COLO829 (cell line): ENCODE measurements around the gene APOBEC3G.
"Not testable (repeated sequence)": the region's sequence is repeated elsewhere in the genome, so short reads cannot be mapped to it uniquely, and the experiment has no call there.

Experiments used
- DNase-seq: peaks from one replicate; pipeline ENCODE4 v3.0.0; 2012; ENCODE audit warnings: low spot score

The APOBEC3G gene

DNA sequence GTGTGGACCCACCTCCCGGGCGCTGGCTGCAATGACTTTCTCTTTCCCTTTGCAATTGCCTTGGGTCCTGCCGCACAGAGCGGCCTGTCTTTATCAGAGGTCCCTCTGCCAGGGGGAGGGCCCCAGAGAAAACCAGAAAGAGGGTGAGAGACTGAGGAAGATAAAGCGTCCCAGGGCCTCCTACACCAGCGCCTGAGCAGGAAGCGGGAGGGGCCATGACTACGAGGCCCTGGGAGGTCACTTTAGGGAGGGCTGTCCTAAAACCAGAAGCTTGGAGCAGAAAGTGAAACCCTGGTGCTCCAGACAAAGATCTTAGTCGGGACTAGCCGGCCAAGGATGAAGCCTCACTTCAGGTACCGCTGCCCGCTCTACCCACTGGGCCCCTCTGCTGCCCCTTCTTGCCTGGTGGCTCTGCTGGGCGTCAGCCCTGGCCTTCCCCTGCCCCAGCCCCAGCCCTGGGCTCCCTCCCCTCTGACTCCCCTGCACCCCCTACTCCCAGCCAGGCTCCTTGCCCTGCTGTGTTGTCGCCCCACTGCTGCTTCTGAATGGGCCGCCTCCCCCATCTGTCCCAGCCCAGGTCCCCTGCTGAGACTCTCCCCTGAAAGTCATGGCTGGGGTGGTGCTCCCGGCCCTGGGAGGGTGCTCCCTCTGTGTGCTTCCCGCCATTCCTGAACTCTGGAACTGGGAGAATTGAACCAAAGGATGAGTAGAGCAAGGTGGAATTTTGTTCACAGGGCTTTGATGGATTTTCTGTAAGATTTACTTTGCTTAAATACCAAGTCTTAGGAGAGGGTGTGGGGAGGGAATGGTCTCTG is at the start of gene APOBEC3G:
Gene APOBEC3G, plus strand, starts transcription at position 250 of the 815 bp plus-strand sequence. Its CDS starts 87 bp downstream, at position 337.
- not testable (repeated sequence) for DNase-seq

DNA sequence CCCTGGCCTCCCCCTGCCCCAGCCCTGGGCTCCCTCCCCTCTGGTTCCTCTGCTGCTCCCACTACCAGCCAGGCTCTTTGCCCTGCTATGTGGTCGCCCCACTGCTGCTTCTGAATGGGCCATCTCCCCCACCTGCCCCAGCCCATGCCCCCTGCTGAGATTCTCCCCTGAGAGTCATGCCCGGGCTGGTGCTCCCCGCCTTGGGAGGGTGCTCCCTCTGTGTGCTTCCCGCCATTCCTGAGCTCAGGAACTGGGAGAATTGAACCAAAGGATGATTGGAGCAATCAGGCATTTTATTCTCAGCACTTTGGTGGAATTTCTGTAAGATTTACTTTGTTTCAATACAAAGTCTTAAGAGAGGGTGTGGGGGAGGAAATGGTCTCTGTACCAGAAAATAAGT is 49.4 kb upstream of the APOBEC3G start:
- DNase-seq, result no peak

DNA sequence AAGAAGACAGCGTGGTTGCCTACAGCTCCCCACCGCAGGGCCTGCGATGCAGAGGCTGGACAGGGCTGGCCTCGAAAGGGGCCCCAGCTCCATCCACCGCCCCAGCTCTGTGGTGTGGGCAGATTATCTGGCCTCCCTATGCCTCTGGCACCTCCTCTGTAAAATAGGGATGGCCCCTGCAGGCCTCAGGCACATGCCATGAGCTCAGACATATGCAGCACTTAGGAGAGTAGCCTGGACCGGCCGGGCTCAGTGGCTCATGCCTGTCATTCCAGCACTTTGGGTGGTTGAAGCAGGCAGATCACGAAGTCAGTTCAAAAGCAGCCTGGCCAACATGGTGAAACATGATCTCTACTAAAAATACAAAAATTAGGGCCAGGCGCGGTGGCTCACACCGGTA is 48.8 kb upstream of the APOBEC3G start:
- no peak for DNase-seq

GRCh38 chr22:39029227-39029626 is 47.8 kb upstream of the APOBEC3G start:
- no peak for DNase-seq

- no peak for DNase-seq
These were observed 46.4 kb upstream of the APOBEC3G start for GRCh38 chr22:39030705-39031104.

GRCh38 chr22:39031434-39032295 is 45.4 kb upstream of the APOBEC3G start:
- DNase-seq, result not testable (repeated sequence)

DNA sequence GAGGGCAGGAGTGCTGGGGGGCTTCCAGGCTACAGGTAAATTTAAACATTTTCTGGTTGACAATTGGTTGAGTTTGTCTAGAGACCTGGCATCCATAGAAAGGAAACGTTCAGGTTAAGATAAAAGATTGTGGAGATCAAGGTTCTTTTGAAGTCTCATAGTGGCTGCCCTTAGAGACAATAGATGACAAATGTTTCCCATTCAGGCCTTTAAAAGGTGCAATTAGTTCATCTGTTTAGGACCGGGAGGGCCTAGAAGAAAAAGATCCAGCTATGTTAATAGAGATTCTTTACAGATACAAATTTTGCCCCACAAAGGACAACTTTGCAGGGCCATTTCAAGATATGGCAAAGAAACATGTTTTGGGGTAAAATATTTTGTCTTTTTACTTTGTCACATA is 40.0 kb upstream of the APOBEC3G start:
- not testable (repeated sequence) for DNase-seq

- DNase-seq, result no peak
These were observed 37.6 kb upstream of the APOBEC3G start for GRCh38 chr22:39039306-39040126.

DNA sequence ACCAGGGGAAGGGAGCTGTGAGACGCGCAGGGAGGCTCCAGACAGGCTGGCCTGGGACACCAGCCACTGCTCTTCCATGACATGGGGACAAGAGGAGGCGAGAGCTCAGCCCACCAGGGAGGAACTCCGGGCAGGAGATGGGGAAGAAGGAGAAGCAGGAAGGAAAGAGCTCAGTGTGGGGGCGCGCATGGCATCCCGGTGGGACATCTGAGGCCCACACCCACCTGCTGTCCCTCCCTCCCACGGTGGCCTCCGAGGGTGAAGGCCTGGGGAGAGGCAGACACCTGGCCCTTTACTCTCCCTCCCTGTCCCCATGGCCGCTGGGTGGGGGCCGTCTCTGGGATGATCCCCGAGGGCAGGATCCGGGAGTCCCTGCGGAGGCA is 36.9 kb upstream of the APOBEC3G start:
- not testable (repeated sequence) for DNase-seq

GRCh38 chr22:39040538-39041296 is 36.4 kb upstream of the APOBEC3G start, which contains the start of gene APOBEC3F:
Gene APOBEC3F, plus strand, starts transcription at chr22:39040864. Its CDS starts 97 bp downstream, at chr22:39040961.
- DNase-seq, result not testable (repeated sequence)

DNA sequence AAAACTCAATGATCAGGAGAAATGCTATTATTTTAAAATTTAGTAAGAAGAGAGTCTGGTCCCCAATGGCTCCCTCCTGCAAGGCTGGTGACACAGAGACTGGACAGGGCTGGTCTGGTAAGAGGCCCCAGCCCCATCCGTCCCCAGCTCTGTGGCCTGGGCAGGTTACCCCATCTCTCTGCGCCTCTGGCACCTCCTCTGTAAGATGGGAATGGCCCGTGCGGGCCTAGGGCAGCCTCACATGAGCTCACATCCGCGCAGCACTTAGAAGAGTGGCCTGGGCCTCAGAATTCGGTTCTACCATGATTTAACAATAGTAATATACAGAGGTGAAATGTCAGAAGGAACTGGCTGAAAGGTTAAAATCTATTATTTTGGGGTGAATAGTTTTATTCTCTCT is 35.2 kb upstream of the APOBEC3G start:
- no peak for DNase-seq

- DNase-seq, result not testable (repeated sequence)
These were observed 34.0 kb upstream of the APOBEC3G start for GRCh38 chr22:39043063-39043462.

DNA sequence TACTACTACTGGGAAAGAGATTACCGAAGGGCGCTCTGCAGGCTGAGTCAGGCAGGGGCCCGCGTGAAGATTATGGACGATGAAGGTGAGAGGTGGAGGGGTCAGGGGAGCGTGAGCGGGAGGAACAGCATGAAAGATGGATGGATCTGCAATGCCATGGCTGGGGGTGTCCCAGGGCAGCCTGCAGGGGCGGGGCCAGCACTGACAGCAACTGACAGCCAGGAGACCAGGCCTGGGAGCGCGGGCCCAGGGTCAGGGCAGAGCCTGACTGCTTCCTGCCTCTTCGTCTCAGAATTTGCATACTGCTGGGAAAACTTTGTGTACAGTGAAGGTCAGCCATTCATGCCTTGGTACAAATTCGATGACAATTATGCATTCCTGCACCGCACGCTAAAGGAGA is 31.9 kb upstream of the APOBEC3G start:
- DNase-seq, result not testable (repeated sequence)

DNA sequence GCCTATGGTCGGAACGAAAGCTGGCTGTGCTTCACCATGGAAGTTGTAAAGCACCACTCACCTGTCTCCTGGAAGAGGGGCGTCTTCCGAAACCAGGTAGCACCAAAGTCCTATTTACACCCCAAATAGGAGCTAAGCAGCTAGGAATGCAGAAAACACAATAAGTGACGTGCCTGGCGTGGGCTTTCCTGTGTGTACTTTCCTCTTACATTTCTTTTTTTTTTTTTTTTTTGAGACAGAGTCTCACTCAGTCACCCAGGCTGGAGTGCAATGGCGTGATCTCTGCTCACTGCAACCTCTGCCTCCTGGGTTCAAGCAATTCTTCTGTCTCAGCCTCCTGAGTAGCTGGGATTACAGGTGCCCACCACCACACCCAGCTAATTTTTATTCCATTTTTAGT is 27.6 kb upstream of the APOBEC3G start:
- DNase-seq, result not testable (repeated sequence)

- not testable (repeated sequence) for DNase-seq
These were observed 25.1 kb upstream of the APOBEC3G start for GRCh38 chr22:39051844-39052495.

DNA sequence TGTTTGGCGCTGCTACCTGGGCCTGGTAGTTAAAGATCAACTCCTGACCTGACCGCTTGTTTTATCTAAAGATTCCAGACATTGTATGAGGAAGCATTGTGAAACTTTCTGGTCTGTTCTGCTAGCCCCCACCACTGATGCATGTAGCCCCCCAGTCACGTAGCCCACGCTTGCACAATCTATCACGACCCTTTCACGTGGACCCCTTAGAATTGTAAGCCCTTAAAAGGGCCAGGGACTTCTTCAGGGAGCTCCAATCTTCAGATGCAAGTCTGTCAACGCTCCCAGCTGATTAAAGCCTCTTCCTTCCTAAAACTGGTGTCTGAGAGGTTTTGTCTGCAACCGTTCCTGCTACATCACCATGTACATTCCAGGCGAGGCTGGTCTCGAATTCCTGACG is 21.4 kb upstream of the APOBEC3G start:
- no peak for DNase-seq

DNA sequence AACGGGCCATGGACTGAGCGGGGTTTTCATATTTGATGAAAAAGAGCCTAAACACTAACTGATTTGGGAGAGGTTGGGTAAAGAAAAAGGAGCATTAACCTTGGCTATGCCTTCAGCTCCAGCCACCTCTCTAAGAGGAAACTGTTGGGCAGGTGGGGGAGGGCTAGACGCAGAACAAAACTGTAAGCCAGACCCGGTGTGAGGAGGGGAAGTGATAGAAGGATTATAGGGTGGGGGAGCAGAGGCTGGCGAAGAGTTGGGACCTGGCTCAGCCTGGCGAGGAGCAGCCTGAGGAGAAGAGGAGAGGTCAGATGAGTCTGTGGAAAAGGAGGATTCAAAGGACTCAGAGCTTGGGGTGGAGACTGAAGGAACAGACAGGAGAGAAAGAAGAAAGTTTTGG is 15.8 kb upstream of the APOBEC3G start:
- not testable (repeated sequence) for DNase-seq

DNA sequence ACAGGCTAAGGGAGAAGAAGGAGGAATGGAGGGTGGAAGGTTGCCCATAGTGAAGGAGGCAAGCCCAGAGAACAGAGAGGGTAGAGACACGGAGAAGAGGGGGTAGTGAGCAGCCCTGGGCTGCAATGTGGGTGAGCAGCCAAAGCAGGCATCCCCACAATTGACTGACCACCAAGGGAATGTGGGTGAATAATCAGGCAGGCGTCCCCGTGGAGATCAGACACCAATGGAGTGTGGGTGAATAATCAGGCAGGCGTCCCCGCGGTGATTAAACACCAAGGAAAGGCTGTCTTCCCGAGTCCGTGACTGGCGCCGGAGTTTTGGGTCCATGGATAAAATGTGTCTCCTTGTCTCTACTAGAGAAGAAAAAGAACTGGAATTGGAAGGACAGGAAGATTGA is 15.1 kb upstream of the APOBEC3G start:
- DNase-seq, result not testable (repeated sequence)

DNA sequence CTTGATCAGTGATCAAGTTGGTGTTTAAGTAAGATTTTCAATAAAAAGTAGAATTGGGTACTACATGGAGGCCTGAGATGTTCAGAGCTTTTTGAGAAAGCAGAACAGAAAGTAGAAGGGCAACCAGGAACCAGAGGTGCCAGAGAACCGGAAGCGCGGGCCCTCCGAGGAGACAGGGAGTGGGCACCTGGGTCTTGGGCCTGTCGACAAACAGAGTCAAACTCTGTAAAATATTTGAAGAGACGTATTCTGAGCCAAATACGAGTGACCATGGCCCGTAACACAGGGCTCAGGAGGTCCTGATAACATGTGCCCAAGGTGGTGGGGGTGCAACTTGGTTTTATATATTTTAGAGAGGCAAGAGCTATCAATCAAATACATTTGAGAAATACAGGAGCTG is 13.2 kb upstream of the APOBEC3G start:
- DNase-seq, result not testable (repeated sequence)

DNA sequence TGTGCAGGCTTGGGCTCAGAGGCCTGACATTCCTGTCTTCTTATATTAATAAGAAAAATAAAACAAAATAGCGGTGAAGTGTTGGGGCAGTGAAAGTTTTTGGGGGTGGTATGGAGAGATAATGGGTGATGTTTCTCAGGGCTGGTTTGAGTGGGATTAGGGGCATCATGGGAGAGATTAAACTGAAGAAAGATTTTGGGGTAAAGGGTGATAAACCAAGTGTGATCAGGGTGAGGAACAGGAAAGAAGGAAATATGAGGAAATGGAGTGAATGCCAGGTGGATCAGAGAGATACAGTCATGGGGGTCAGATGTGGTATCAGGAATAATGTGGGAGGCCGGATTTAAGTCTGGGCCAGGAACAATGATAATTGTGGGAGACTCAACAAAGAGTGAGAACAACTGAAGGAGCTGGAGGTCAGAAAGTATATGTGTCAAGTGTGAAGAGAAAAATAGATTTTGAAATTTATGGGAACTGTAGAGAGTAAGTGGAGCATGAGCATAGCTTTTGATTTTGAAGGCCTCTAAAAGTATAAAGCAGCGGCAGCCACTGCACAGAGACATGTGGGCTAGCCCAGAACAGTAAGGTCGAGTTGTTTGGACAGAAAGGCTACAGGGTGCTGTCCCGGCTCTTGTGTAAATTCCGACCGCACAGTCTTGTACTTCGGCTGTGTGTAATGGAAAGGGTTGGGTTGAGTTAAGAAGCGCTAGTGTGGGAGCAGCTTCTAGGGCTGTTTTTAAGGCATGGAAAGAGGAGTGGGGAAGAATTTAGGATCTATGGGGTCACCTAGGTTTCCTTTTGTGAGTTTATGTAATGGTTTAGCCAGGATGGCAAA is 10.4 kb upstream of the APOBEC3G start:
- not testable (repeated sequence) for DNase-seq
